HepG2 (cell line): ENCODE measurements around the gene PCBD1. TPM values are rescaled to one million over a fixed set of nuclear protein-coding genes. Genes with fewer than 3 reads are reported as not detected.

ENCODE experiments used
- AGO2 ChIP-seq: fragments of 200-400 bp; formaldehyde crosslinking; optimal IDR thresholded peaks from 2 replicates; pipeline ENCODE3; 2017; ENCODE audit warnings: mild to moderate bottlenecking, low read depth, low read length, moderate library complexity
- AKAP8 ChIP-seq: sonication (generic); formaldehyde crosslinking; IDR thresholded peaks from 2 replicates; pipeline ENCODE4 v1.5.1; 2020; ENCODE audit warnings: mild to moderate bottlenecking, missing genetic modification reagents
- E2F5 ChIP-seq: sonication (generic); formaldehyde crosslinking; conservative IDR thresholded peaks from 2 replicates; pipeline ENCODE4 v1.4.0; 2020; ENCODE audit warnings: missing genetic modification reagents
- HIC2 ChIP-seq: sonication (generic); formaldehyde crosslinking; IDR thresholded peaks from 2 replicates; pipeline ENCODE4 v1.9.0; 2022; ENCODE audit warnings: low read depth, missing genetic modification reagents
- HOXA5 ChIP-seq: sonication (generic); formaldehyde crosslinking; IDR thresholded peaks from 2 replicates; pipeline ENCODE4 v1.4.0; 2020; ENCODE audit warnings: missing genetic modification reagents
- NR2C2 ChIP-seq: sonication (generic); formaldehyde crosslinking; IDR thresholded peaks from 2 replicates; pipeline ENCODE4 v1.4.0; 2020; ENCODE audit warnings: missing genetic modification reagents, mild to moderate bottlenecking, moderate library complexity, borderline replicate concordance
- PAXIP1 ChIP-seq: sonication (generic); formaldehyde crosslinking; conservative IDR thresholded peaks from 2 replicates; pipeline ENCODE4 v1.4.0; 2020; ENCODE audit warnings: mild to moderate bottlenecking, missing genetic modification reagents, moderate library complexity
- TFDP2 ChIP-seq: sonication (generic); formaldehyde crosslinking; IDR thresholded peaks from 2 replicates; pipeline ENCODE4 v1.4.0; 2020; ENCODE audit warnings: missing genetic modification reagents
- THAP9 ChIP-seq: sonication (generic); formaldehyde crosslinking; IDR thresholded peaks from 2 replicates; pipeline ENCODE4; 2020; ENCODE audit warnings: missing genetic modification reagents, mild to moderate bottlenecking, borderline replicate concordance
- ZBTB14 ChIP-seq: sonication (generic); formaldehyde crosslinking; IDR thresholded peaks from 2 replicates; pipeline ENCODE4 v1.4.0; 2020; ENCODE audit warnings: missing genetic modification reagents
- ZBTB7B ChIP-seq: sonication (generic); formaldehyde crosslinking; IDR thresholded peaks from 2 replicates; pipeline ENCODE4 v1.4.0; 2020; ENCODE audit warnings: missing genetic modification reagents
- ZSCAN31 ChIP-seq: sonication (generic); formaldehyde crosslinking; IDR thresholded peaks from 2 replicates; pipeline ENCODE4 v1.5.0; 2020; ENCODE audit warnings: low read depth, mild to moderate bottlenecking, missing genetic modification reagents
- polyA plus RNA-seq, 8 experiments: library from polyadenylated mRNA; depleted of rRNA in 3 of 8; stranded (reverse) in 7 of 8; unstranded in 1 of 8; fragments of >200 nt; fragmentation: Illumina TruSeq in 4 of 8; extraction: Trizol in 4 of 8; gene quantifications; 2 replicates each; pipeline versions ENCODE4 v1.2.1 to v1.2.3, GENCODE V29; 2011 to 2016; ENCODE audit warnings: low read depth in 4 of 8, missing spikeins in 1 of 8, mixed read lengths in 1 of 8; ENCODE audit not compliant: insufficient read depth in 1 of 8
- total RNA-seq, 5 experiments: library from RNA; depleted of rRNA; stranded (reverse); fragments of >200 nt; fragmentation: Illumina TruSeq; extraction: Trizol; gene quantifications; 2 replicates each; pipeline ENCODE4 v1.2.3, GENCODE V29; 2016; ENCODE audit warnings: low read depth in 1 of 5

PCBD1 gene
- total and polyA plus RNA-seq, 2 of the 13 experiments (the other 11 are each of a cell fraction or from before 2014, with no cell fraction given), result 95.3 to 168 TPM

- TF ChIP-seq NR2C2 (CRISPR knock-in tag) (peak; percentile 37; the same call in 1 of the 2 replicates), ZBTB14 (CRISPR knock-in tag) (0 out of 2 replicates have a peak, but pooled peaks have one; percentile 8), HIC2 (CRISPR knock-in tag) (peak; percentile 46; the same call in 1 of the 2 replicates), AKAP8 (CRISPR knock-in tag) (0 out of 2 replicates have a peak, but pooled peaks have one; percentile 44), AGO2 (peak; percentile 78), PAXIP1 (CRISPR knock-in tag) (peak; percentile 43), E2F5 (CRISPR knock-in tag) (no peak), THAP9 (CRISPR knock-in tag) (no peak), ZSCAN31 (CRISPR knock-in tag) (0 out of 2 replicates have a peak, but pooled peaks have one; percentile 31), ZBTB7B (CRISPR knock-in tag) (peak; percentile 72), HOXA5 (peak; percentile 9; the same call in 1 of the 2 replicates), TFDP2 (peak; percentile 74)
These were observed at the start of gene PCBD1 (continued) for GRCh38 chr10:70887804-70888800.
